ENCODE results near the gene AKR1B1.

GRCh38 chr7:134444961-134445315 lies 14.0 kb downstream of the AKR1B1 start:
- TF ChIP-seq POLR2A (IDR thresholded peaks at IDR 0.05) (no peak), CTCF (IDR thresholded peaks at IDR 0.05) (no peak)

All from lower leg skin (tissue), 3 donors.